ENCODE data around the gene ZNF770. TPM values are rescaled to one million over a fixed set of nuclear protein-coding genes. Genes with fewer than 3 reads are reported as not detected.

The ZNF770 gene
- total and polyA plus RNA-seq, 9 of the 15 experiments (the other 6 are each of a cell fraction or from before 2014, with no cell fraction given), result 3.4 to 50.8 (median 40.3) TPM

- TF ChIP-seq ZNF280B (CRISPR knock-in tag; IDR thresholded peaks at IDR 0.05) (no peak), ZNF24 (IDR thresholded peaks at IDR 0.05) (peak; percentile 73), BRD4 (IDR thresholded peaks at IDR 0.05) (peak; percentile 67; the same call in 1 of the 2 replicates), RFX1 (IDR thresholded peaks at IDR 0.05) (no peak), SP2 (IDR thresholded peaks at IDR 0.05; ENCODE audit: extremely low read depth, low read depth, low read length, poor library complexity, severe bottlenecking) (no peak), WHSC1 (IDR thresholded peaks at IDR 0.05; ENCODE audit: low read length) (no peak), CREB3 (tag; conservative IDR thresholded peaks at IDR 0.05; ENCODE audit: low read depth) (0 out of 2 replicates have a peak, but pooled peaks have one; percentile 52), SIX5 (IDR thresholded peaks at IDR 0.05; ENCODE audit: borderline replicate concordance in 1 of 2, insufficient read depth in 1 of 2, low read depth in 1 of 2, low read length in 2 of 2) (peak; percentile 34 to 53; a peak in 3 of 4 replicates), ELF4 (CRISPR knock-in tag; IDR thresholded peaks at IDR 0.05) (0 out of 2 replicates have a peak, but pooled peaks have one; percentile 11), PHF8 (IDR thresholded peaks at IDR 0.05; ENCODE audit: borderline replicate concordance, low read length) (peak; percentile 95), MAFG (tag; conservative IDR thresholded peaks at IDR 0.05) (peak; percentile 73), NKRF (IDR thresholded peaks at IDR 0.05; ENCODE audit: borderline replicate concordance) (no peak; the same call in 1 of the 2 replicates), GTF2B (IDR thresholded peaks at IDR 0.05; ENCODE audit: extremely low read depth, insufficient read length) (no peak), ZNF76 (CRISPR knock-in tag; IDR thresholded peaks at IDR 0.05; ENCODE audit: borderline replicate concordance) (0 out of 2 replicates have a peak, but pooled peaks have one; percentile 36), VEZF1 (CRISPR knock-in tag; IDR thresholded peaks at IDR 0.05) (peak; percentile 66), COPS2 (conservative IDR thresholded peaks at IDR 0.05) (no peak), RBM39 (optimal IDR thresholded peaks at IDR 0.05; ENCODE audit: low read depth, low read length) (no peak), RAD21 (CRISPR knock-in tag; conservative IDR thresholded peaks at IDR 0.05 in 1 of 2, IDR thresholded peaks at IDR 0.05 in 1 of 2) (no peak)
These were observed at the start of gene ZNF770 (continued) for GRCh38 chr15:34988027-34988902.

Measured in K562 (cell line).